Colonic mucosa (tissue), 4 donors: Measurements from ENCODE around the gene OGN. TPM values are rescaled to one million over a fixed set of nuclear protein-coding genes. Genes with fewer than 3 reads are reported as not detected.

Source experiments
- DNase-seq: peaks from one replicate; pipeline ENCODE4 v3.0.0-alpha.2; 2020
- H3K27ac ChIP-seq: fragments of 200-600 bp; one replicate; pipeline ENCODE4 v1.8.0; 2021
- H3K27me3 ChIP-seq: fragments of 200-600 bp; one replicate; pipeline ENCODE4 v1.8.0; 2021
- H3K36me3 ChIP-seq: fragments of 200-600 bp; one replicate; pipeline ENCODE4 v1.8.0; 2021
- H3K4me1 ChIP-seq: fragments of 200-600 bp; one replicate; pipeline ENCODE4 v1.8.0; 2021; ENCODE audit warnings: mild to moderate bottlenecking
- H3K4me3 ChIP-seq: fragments of 200-600 bp; one replicate; pipeline ENCODE4 v1.8.0; 2021
- H3K9ac ChIP-seq, 2 donors: one replicate each; pipeline ENCODE4 v1.7.0; 2013; ENCODE audit warnings: control low read depth in 2 of 2, low read depth in 2 of 2, low read length in 2 of 2
- H3K9me3 ChIP-seq: fragments of 200-600 bp; one replicate; pipeline ENCODE4 v1.8.0; 2021
- CTCF ChIP-seq: fragments of 200-600 bp; IDR thresholded peaks from one replicate; pipeline ENCODE4 v1.8.0; 2022; ENCODE audit warnings: antibody characterized with exemption, mild to moderate bottlenecking
- intact Hi-C: fragments of 100-400 bp; cut with DNase I; formaldehyde crosslinking; loops from one replicate; pipeline ENCODE4 v1.14.1; 2022
- total RNA-seq, 2 donors: library from RNA; stranded (reverse); fragmentation: NEBNext Ultra II Directional in 1 of 2; extraction: Animal tissue kit (Norgen Biotek cat#: 25700) in 1 of 2; gene quantifications; one replicate each; pipeline ENCODE4 v1.2.1, GENCODE V29; 2021
- donor health status: healthy.
- donor health status: DM: no; HTN: no; CAD: no.
- donor health status: DM: no; HTN: no; CAD: no.

The OGN gene
- total RNA-seq, 2 donors from 2014 or later: 3.2 to 13.9 TPM

GRCh38 chr9:92438900-92439526, 34.6 kb upstream of the OGN start:
- TF ChIP-seq CTCF: no peak
- H3K4me1 ChIP-seq: no peaks in the 10 kb centered on the region
- H3K4me3 ChIP-seq: no peak overlapping the region
- H3K27me3 ChIP-seq: no peaks in the 10 kb centered on the region
- H3K9me3 ChIP-seq: no peaks in the 10 kb centered on the region
- no peak overlapping the region for H3K27ac ChIP-seq
- H3K36me3 ChIP-seq: no peaks in the 10 kb centered on the region
- intact Hi-C loops: loop anchor here (5.0 kb wide), 1 partner anchor 97 kb away; no protein-coding TSS in a partner anchor
- DNase-seq: no peak
- no peak overlapping the region for H3K9ac ChIP-seq

GRCh38 chr9:92435263-92435662, 30.9 kb upstream of the OGN start:
- H3K27ac ChIP-seq: no peak overlapping the region
- no peak overlapping the region for H3K4me3 ChIP-seq
- no peaks in the 10 kb centered on the region for H3K4me1 ChIP-seq
- H3K9ac ChIP-seq: no peak overlapping the region
- no peak for DNase-seq
- H3K9me3 ChIP-seq: no peaks in the 10 kb centered on the region
- H3K36me3 ChIP-seq: no peaks in the 10 kb centered on the region
- intact Hi-C loops: loop anchor here (5.0 kb wide), 1 partner anchor 93 kb away; no protein-coding TSS in a partner anchor
- no peak for TF ChIP-seq CTCF
- H3K27me3 ChIP-seq: no peaks in the 10 kb centered on the region

- Histone ChIP-seq H3K27me3 (no peaks in the 10 kb centered on the region), H3K36me3 (no peaks in the 10 kb centered on the region), H3K9me3 (no peaks in the 10 kb centered on the region), H3K4me1 (no peaks in the 10 kb centered on the region), H3K9ac (no peak overlapping the region), H3K27ac (no peak overlapping the region), H3K4me3 (no peak overlapping the region)
- no peak for DNase-seq
- intact Hi-C loops: no loop called here
- no peak for TF ChIP-seq CTCF
These were observed 28.7 kb upstream of the OGN start for GRCh38 chr9:92432972-92433548.

- Histone ChIP-seq H3K9ac (no peak overlapping the region), H3K36me3 (no peaks in the 10 kb centered on the region), H3K27ac (no peak overlapping the region), H3K9me3 (no peaks in the 10 kb centered on the region), H3K27me3 (no peaks in the 10 kb centered on the region), H3K4me3 (no peak overlapping the region), H3K4me1 (no peaks in the 10 kb centered on the region)
- DNase-seq: no peak
- intact Hi-C loops: no loop called here
- no peak for TF ChIP-seq CTCF
These were observed 28.0 kb upstream of the OGN start for GRCh38 chr9:92432350-92432749.

GRCh38 chr9:92429836-92430235, 25.5 kb upstream of the OGN start:
- H3K27ac ChIP-seq: no peak overlapping the region
- H3K36me3 ChIP-seq: no peaks in the 10 kb centered on the region
- no peaks in the 10 kb centered on the region for H3K9me3 ChIP-seq
- intact Hi-C loops: no loop called here
- H3K4me1 ChIP-seq: no peaks in the 10 kb centered on the region
- H3K27me3 ChIP-seq: no peaks in the 10 kb centered on the region
- H3K9ac ChIP-seq: no peak overlapping the region
- no peak for DNase-seq
- TF ChIP-seq CTCF: no peak
- H3K4me3 ChIP-seq: no peak overlapping the region
